DND-41 (cell line): ENCODE data around the gene MCTP1.

ENCODE experiments used
- CTCF ChIP-seq: IDR thresholded peaks from 2 replicates; pipeline ENCODE4 v1.5.1; 2012; ENCODE audit warnings: borderline replicate concordance, low read length, moderate library complexity, mild to moderate bottlenecking; ENCODE audit not compliant: poor library complexity, severe bottlenecking; ENCODE audit errors: extremely low read depth
- EZH2 ChIP-seq: IDR thresholded peaks from 3 replicates; pipeline ENCODE4 v1.6.1; 2012; ENCODE audit warnings: borderline replicate concordance, low read depth, mild to moderate bottlenecking, moderate library complexity, low read length, inconsistent platforms; ENCODE audit not compliant: severe bottlenecking

GRCh38 chr5:94775088-94775487 lies 509.8 kb downstream of the MCTP1 start:
- no peak for TF ChIP-seq CTCF
- TF ChIP-seq EZH2: no peak
